ENCODE results near the gene MEG3. TPM values are rescaled to one million over a fixed set of nuclear protein-coding genes. Genes with fewer than 3 reads are reported as not detected.
A peak's percentile ranks its signal among the peaks of the same experiment; 100 is the strongest.

The MEG3 gene
- total RNA-seq, 2 donors from 2014 or later = 56.2 to 99.4 TPM

DNA sequence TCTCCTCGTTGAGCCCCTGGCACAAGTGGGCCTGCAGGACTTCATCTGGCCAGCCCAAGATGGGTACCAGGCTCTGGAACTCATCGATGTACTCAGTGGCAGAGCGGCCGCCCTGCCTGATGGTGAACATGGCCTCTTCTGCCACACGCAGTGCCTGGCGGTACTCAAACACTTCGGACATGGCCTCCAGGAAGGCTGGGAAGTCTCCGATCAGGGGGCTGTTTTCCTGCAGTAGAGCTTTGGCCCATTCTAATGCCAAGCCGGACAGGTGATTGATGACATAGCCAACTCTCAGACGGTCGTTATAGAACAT is 57.8 kb downstream of the MEG3 start:
- intact Hi-C loops (cut with DNase I) = no loop called here
- peak; percentile 58 for DNase-seq (ENCODE audit: low spot score)

DNA sequence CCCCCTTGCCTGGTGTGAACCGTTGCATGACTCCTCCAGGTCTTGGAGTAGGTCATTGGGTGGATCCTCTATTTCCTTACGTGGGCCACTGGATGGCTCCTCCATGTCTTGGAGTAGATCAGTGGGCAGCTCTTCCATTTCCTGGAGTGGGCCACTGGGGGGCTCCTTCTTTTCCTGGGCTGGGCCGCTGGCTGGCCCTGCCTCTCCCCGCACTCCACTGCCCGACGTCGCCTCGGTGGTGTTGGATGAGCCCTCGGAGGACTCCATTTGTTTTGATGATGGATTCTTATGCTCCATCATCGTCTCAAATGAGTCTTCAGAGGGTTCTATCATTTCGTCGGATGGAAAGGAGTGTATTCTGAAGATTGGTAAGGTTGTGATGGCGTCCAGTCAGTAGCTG is 58.5 kb downstream of the MEG3 start:
- intact Hi-C loops (cut with DNase I) = no loop called here
- DNase-seq (ENCODE audit: low spot score) = peak; percentile 60

DNA sequence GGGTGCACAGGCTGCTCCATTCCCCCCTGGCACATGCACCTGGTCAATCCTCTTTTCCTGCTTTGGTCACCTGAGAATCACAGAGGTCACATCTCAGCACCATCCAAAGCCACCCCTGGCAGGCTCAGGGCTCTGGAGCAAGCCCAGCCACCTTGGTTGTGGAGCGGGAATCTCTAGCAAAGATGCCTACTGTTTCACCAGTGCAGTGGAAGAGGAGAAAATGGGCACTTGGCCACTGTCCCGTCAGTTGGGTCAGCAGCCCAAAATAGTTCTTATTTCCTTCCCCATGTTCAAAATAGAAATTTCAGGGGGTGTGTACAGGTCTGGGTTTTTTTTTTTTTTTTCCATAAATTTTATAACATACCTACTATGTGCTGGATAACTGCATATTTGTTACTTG is 59.3 kb downstream of the MEG3 start:
- DNase-seq (ENCODE audit: low spot score) = peak; percentile 32
- intact Hi-C loops (cut with DNase I) = no loop called here

DNA sequence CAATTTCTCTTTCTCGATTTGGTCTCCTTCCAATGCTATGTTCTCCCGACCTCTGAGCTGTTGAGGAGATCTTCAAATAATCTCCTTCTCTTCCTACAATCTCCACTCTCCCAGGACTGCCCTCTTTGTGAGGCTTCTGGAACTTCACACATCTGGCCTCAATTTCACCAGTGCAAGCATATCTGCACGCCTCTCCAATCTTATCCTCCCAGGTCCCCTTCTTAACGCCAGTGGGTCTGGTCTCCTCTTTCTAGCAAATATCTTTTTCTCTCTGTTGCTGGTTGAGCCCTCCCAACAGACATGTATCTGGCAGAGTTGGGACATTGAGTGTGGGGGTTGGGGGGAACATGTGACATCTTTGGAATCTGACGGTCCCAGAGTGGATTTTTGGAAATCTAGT is 59.7 kb downstream of the MEG3 start:
- intact Hi-C loops (cut with DNase I) = no loop called here
- no peak for DNase-seq (ENCODE audit: low spot score)

DNA sequence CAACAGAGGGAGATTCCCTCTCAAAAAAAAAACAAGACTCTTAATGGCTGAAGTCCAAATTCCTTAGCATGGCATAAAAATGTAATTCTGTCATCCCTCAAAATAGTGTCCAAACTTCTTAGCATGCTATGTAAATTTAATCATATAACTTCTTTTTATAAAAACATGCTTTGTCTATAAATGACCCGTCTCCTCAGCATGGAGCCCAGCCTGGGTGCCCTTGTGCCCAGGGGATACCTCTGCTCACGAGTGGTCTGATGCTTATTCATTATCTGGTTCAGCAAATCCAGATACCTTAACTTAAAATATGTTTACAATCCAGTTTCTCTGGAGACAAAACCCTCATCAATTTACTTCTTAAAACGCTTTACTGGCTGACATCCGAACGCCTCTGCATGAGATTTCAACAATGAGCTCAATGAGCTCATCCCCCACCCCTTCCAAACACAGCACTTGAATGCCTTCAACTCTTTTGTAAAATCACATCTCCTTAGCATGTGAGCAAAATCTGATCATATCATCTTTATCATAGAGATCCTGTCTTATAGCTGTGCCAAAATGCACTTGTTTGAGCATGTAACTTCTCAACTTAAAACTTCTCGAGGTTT is 61.9 kb downstream of the MEG3 start:
- no peak for DNase-seq (ENCODE audit: low spot score)

DNA sequence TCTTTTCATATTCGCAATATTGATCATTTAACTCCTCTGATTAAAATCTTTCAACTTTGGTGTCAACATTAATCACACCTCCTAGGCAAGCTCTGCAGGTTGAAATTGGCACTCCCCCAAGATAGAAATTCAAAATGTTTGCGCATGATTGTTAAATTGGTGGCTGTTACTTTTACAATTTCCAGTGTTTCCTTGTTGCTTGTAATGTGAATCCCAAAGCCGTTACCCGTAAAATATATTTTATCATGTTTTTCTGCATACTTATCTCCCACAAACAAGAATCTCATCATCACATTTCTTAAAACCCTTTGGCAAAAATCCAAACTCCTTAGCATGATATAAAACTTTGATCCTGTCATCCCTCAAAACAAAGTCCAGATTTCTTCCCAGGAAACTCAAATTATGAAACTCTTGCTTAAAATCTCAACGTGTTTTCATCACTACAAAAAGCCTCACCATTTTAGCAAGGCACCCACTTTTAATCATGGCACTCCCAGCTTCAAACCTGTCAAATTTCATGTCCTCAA is 62.9 kb downstream of the MEG3 start:
- intact Hi-C loops (cut with DNase I) = no loop called here
- DNase-seq (ENCODE audit: low spot score) = no peak

More for the DNA sequence above, 61.9 kb downstream of the MEG3 start:
- intact Hi-C loops (cut with DNase I) = no loop called here

DNA sequence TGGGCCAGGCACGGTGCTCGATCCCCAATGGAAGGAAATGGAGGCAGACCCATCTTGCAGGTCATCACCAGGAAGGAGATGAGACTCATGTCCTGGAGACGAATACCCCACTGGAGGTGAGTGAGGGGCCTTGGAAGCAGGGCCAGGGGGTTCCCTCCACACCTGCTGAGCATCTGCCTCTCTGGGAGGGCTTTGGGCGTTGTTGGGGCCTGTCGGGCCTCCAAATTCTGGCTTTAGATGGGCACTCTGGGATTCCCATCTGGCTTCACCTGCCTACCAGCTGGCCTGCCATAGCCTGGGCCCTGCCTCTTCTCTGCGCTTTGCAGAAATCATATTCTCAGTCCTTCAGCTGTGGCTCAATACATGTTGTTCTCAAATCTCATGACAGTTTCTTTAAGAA is 63.7 kb downstream of the MEG3 start:
- peak; percentile 53 for DNase-seq (ENCODE audit: low spot score)
- intact Hi-C loops (cut with DNase I) = no loop called here

DNA sequence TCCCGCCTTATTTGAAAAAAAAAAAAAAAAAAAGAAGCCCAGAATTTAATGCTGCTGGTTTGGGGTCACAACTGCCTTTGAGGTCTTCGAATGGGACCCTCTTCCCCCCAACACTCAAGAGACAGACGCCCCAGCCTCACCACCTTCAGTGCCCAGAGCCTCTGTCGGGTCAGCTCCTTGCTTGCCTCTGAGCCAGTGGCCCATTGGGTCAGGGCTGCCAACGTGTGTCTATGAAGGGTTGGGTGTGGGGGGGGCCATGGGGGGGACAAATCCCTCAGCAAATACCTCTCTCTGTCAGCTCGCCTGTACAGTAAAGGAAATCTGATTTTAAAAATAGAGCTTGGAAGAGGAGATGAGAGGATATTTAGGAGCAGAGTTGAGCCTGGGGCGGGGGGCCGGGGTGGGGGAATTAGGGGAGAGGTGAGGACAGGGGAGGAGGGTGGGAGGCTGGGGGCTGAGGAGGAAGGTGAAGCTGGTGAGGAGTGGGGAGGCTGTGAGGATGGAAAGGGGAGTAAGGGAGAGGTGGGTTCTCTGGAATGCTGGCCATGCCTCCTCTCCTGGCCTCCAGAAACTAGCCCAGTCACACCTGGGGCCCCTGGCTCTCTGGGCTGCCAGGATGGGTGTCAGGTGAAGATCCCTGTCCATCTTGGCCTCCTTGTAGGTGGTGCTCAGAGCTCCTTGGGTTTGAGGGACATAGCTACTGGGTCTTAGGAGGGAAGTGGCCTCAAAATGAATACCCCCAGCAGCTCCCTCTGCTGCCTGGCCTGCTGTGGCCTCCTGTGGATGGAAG is 64.3 kb downstream of the MEG3 start:
- DNase-seq (ENCODE audit: low spot score) = peak; percentile 62
- intact Hi-C loops (cut with DNase I) = no loop called here

DNA sequence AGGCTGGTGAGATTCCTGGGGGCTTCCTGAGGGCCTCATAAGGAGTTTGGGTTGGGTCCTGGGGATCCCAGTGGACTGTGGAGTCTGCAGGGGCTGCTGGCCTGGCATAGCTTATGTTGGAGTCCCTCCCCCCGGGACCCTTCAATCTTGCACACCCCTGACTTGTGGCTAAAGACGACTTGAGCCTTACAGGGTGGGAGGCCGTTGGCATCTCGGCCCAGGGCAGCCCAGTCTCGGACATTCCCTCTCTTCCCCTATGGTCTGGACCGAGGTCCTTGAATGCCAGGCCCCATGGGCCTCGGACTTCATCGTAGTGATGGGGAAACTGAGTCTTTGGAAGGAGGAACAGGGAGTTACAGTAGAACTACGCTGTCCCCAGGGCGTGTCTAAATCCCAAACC is 65.1 kb downstream of the MEG3 start:
- DNase-seq (ENCODE audit: low spot score) = peak; percentile 50

DNA sequence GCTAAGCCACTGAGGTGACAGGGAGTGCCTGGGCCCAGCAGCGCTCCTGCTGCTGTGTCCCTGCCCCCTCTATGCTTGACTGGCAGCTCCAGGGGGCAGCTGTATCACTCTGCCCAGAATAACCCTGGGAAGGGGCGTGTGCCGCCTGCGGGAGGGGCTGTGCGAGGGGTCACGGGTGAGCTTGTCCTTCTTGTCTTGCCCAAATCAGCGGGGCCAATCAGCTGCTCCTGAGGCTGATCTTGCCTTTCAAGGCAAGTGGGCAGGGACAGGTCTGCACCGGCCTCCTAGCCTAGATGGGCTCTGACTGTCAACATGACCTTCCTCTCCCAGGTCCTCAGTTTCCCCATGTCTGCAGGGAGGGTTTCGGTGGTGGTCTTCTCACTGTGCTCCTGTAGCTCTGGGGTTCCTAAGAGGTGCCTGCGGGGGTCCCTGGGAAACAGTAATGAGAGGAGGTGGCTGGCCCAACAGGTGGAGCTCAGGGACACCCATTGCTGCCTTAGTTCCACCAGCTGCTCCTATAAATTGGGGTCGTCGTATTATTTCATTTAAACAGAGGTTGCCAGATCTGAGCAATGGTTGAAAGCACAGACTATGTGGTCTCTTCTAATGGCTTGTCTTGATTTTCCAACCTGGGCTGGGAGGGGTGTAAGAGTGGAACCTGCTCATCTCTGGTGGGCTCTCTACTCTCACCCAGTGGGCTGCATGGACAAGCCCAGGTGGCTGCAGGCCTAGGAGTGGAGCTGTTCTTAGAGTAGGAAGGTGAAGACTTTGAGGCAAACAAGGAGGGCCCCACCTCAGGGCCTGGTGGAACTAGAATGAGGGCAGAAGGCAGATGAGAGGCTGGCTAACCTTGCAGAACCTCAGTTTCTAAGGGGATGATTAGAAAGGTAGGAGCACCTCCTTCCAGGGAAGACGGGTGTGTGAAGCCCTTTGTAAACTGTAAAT is 65.9 kb downstream of the MEG3 start:
- intact Hi-C loops (cut with DNase I) = no loop called here
- DNase-seq (ENCODE audit: low spot score) = peak; percentile 69

More for the DNA sequence above, 65.1 kb downstream of the MEG3 start:
- intact Hi-C loops (cut with DNase I) = no loop called here

DNA sequence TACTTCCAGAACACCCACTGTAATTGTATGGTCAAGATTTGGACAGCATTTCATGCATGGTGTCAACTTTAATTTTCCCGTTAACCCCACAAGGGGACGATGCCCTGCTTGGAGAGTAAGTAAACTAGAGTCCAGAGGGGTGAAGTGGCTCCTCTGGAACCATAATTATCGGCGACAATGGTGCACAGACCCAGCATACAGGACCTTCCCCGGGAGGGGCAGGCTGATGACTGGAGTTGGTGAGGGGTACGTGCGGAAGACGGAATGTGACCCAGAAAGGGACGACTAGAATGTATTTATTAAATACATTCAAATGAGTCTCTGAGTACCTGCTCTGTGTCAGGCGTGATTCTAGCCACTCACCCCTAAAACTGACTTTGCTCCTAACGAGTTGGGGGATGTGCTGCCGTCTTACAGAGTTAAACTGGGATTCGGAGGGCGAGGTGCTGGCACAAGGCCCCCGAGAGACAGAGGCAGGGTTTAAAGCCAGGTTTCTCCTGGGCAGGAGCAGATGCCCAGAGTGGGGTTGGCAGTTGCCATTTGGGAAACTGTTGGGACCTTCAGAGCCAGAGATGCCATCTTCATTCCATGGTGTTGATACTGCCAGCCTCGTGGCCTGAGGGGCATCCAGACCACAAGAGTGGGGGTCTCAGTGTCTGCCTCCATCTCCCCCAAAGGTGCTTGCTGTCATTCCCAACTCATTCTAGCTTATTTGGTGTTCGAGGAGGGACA is 66.7 kb downstream of the MEG3 start:
- peak; percentile 48 for DNase-seq (ENCODE audit: low spot score)
- intact Hi-C loops (cut with DNase I) = no loop called here

DNA sequence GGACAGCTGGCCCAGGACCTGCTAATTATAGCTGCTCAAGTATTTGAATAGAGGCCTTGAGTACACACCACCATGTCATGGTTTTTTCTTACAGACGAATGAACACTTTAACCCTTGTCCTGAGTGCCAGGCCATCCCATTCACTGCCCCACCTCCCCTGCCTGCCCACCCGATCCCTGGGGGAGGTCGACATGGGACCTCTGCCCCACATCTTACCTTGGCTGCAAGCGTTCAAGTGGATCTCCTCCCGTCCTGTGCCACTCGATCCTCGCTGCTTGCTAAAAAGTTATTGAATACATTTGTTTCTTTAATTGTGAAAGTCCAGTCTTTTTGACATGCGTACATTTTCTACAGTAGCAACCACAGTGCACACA is 67.3 kb downstream of the MEG3 start:
- intact Hi-C loops (cut with DNase I) = no loop called here
- DNase-seq (ENCODE audit: low spot score) = peak; percentile 55

DNA sequence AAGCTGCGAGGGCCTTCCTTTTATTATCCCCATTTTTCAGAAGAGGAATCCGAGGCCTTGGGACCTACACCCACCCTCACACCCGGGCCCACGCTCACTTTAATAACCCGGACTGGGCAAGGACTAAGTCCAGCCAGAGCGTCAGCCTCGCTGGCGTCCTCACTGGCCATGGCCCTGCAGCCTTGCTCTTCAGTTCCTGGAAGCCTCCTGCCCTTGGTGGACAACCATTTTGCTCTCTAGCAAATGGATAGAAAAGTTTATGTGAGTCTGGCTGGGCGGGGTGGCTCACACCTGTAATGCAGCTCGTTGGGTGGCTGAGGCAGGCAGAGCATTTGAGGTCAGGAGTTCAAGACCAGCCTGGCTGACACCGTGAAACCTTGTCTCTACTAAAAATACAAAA is 67.8 kb downstream of the MEG3 start:
- intact Hi-C loops (cut with DNase I) = no loop called here
- peak; percentile 38 for DNase-seq (ENCODE audit: low spot score)

DNA sequence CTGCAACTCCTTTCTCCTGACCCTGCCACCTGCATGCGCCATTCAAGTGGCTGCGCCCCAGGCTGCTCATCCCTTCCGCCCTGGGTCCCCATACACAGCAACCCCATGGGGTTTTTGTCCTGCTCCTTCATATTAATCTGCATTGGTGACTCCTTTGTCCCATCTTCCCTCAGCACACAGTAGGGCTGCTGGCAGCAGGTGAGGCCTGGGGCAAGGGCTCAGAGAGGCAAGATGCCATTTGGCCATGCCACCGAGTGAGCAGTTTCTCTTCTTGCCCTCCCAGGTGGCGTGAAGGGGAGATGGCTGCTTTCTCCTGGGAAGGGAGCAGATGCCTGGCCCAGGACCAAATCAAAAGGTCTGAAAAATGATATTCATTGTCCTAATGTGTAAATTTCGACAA is 68.5 kb downstream of the MEG3 start:
- peak; percentile 34 for DNase-seq (ENCODE audit: low spot score)
- intact Hi-C loops (cut with DNase I) = no loop called here

DNA sequence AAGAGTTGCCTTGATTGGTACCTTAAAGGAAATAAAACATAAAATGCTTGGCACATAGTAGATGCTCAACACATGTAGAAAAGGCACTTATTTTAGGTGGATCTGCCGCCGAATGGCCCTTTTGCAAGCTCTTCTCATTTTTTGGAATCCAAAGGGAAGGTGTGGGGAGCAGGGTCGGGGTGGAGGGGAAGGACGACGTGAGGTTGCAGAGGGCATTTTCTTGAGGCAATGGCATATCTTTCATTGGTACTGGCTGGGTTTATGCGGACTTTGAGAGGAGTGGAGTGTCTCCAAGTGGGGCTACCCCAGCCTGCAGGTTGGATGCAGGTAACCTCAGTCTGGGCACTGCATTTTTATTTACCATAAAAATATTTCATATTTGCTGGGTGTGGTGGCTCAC is 69.5 kb downstream of the MEG3 start:
- DNase-seq (ENCODE audit: low spot score) = no peak
- intact Hi-C loops (cut with DNase I) = no loop called here

DNA sequence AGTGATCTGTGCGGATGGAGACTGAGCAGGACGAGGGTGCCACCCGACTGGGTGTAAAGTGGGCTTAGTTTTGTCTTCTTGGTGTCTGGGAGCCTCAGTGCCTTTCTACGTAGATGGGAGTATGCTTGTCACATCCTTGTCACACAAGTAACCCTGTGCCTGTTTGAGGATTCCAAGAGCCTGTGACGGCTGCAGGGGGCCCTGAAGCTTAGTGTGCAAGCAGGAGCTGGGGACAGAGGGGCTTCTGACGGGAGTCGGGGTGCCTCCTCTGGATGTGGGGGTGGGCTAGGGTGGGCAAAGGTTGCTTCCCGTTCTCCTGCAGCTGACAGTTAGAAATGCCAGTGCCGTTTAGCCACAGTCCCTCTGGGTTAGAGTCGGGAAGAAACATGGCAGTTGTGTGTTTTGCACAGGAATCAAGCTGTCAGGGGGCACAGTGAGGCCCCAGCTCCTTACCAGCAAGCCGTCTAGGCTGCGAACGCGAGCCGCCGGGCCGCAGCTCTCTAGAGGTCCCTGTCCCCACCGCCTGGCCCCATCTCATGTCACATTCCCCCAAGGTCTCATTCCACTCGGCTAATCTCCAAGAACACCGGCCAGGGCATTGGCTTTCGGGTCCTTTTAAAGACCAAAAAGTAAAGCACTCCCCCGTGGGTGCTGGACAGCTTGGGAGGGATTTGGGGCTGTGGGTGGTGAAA is 70.6 kb downstream of the MEG3 start:
- peak; percentile 72 for DNase-seq (ENCODE audit: low spot score)
- intact Hi-C loops (cut with DNase I) = no loop called here

DNA sequence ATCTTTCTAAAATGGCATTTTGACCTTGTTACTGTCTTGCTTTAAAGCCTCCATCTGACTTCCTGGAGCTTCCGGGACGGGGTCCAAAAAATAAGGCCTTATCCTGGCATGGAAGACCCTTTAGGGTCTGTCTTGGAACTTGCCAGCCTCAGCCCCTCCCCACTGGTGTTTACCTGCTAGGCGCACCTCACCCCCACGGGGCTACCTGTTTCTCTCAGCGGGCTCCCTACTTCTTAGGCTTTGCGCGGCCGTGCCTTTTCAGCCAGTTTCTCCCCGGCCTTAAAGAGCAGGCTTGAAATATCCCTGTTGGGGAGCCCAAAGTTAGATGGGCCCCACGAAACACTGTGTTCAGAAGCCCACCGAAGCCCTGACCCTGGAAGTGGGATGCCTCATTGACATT is 72.5 kb downstream of the MEG3 start:
- intact Hi-C loops (cut with DNase I) = no loop called here
- peak; percentile 75 for DNase-seq (ENCODE audit: low spot score)

DNA sequence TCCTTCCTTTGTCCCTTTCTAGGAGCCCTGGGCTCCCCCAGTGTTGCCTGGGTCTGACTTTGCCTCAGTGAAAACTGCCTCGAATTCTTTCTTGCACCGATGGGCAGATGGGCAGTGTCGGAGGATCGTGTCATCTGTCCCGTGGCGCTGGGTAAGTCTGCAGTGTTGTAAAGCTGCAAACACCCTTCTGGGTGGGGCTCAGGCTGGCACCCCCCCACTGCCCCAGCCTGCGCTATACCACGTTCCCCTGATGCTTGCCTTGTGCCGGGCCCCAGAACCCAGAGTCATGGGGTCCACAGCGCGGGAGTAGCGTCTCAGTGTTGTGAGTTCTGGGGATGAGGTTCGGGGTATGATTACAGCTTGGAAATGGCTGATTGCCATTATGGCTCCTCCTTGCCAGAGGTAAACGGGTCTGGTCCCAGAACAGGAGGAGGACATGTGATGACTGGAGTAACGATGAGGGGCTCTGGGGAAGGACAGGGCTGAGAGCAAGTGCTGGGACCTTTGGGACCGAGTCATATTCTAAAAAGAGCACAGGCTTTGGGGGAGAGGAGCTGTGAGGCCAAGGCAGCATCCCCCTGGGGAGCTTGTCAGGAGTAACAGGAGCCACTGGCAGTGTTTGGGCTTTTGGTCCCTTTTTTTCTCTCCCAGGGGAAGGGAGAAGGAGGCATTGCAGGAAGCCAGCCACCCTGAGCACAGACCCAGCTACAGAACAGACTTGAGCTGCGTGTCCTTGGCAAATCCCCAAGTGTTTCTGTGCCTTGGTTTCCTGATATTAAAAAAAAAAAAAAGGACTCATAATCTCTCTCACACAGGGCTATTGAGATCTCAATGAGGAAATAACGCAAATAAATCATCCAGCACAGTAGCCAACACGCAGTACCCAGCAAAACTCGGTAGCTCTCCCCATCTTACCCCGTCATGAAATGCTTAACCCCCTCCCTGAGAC is 73.3 kb downstream of the MEG3 start:
- DNase-seq (ENCODE audit: low spot score) = peak; percentile 36
- intact Hi-C loops (cut with DNase I) = no loop called here
